Astrocyte (in vitro differentiated cells and primary cell): ENCODE results near the gene MGST3. TPM values are rescaled to one million over a fixed set of nuclear protein-coding genes. Genes with fewer than 3 reads are reported as not detected.

Source experiments
- DNase-seq: peaks from one replicate; pipeline ENCODE4 v3.0.0-alpha.2; 2010; ENCODE audit warnings: low read depth
- FAIRE-seq: peaks from 2 replicates; lab custom pipeline; 2011; peaks lifted over from hg19 to GRCh38; lab: Jason Lieb, UNC
- H2AFZ ChIP-seq: 2 replicates; pipeline ENCODE4 v1.6.0; 2012; ENCODE audit warnings: low read depth, low read length, inconsistent platforms
- H3K27ac ChIP-seq: 2 replicates; pipeline ENCODE4 v1.5.1; 2011; ENCODE audit warnings: low read depth, low read length, inconsistent platforms
- H3K27me3 ChIP-seq: 2 replicates; pipeline ENCODE4 v1.6.0; 2011; ENCODE audit warnings: low read length, inconsistent platforms; ENCODE audit not compliant: insufficient read depth
- H3K36me3 ChIP-seq: 2 replicates; pipeline ENCODE4 v1.5.1; 2011; ENCODE audit warnings: low read length, inconsistent platforms; ENCODE audit not compliant: insufficient read depth
- H3K4me1 ChIP-seq: 2 replicates; pipeline ENCODE4 v1.5.1; 2011; ENCODE audit warnings: low read length, inconsistent platforms; ENCODE audit not compliant: insufficient read depth
- H3K4me2 ChIP-seq: 2 replicates; pipeline ENCODE4 v1.6.0; 2012; ENCODE audit warnings: low read length, inconsistent platforms
- H3K4me3 ChIP-seq: 2 replicates; pipeline ENCODE4 v1.5.1; 2011; ENCODE audit warnings: low read depth, mild to moderate bottlenecking, low read length, inconsistent platforms; ENCODE audit not compliant: insufficient read depth
- H3K79me2 ChIP-seq: 2 replicates; pipeline ENCODE4 v1.6.0; 2012; ENCODE audit warnings: mild to moderate bottlenecking, low read length, inconsistent platforms; ENCODE audit not compliant: insufficient read depth
- H3K9ac ChIP-seq: 2 replicates; pipeline ENCODE4 v1.6.0; 2012; ENCODE audit warnings: mild to moderate bottlenecking, low read length, inconsistent platforms
- H3K9me3 ChIP-seq: 2 replicates; pipeline ENCODE4 v1.5.1; 2012; ENCODE audit warnings: low read depth, mild to moderate bottlenecking, low read length, inconsistent platforms; ENCODE audit not compliant: insufficient read depth
- H4K20me1 ChIP-seq: 2 replicates; pipeline ENCODE4 v1.6.0; 2012; ENCODE audit warnings: low read length, inconsistent platforms; ENCODE audit not compliant: insufficient read depth
- H3K27ac Mint-ChIP-seq: one replicate; pipeline ENCODE4 v1.8.0; 2021; ENCODE audit warnings: mild to moderate bottlenecking, mixed read lengths; ENCODE audit not compliant: unreplicated experiment
- H3K27me3 Mint-ChIP-seq: one replicate; pipeline ENCODE4 v1.8.0; 2021; ENCODE audit warnings: low read depth, mixed read lengths; ENCODE audit not compliant: unreplicated experiment
- H3K36me3 Mint-ChIP-seq: one replicate; pipeline ENCODE4 v1.8.0; 2021; ENCODE audit warnings: low read depth, mixed read lengths; ENCODE audit not compliant: unreplicated experiment
- H3K4me1 Mint-ChIP-seq: one replicate; pipeline ENCODE4 v1.8.0; 2021; ENCODE audit warnings: low read depth, mixed read lengths; ENCODE audit not compliant: unreplicated experiment
- H3K4me3 Mint-ChIP-seq: one replicate; pipeline ENCODE4 v1.8.0; 2021; ENCODE audit warnings: mild to moderate bottlenecking, moderate library complexity, mixed read lengths; ENCODE audit not compliant: unreplicated experiment
- H3K9me3 Mint-ChIP-seq: one replicate; pipeline ENCODE4 v1.8.0; 2021; ENCODE audit warnings: mild to moderate bottlenecking, mixed read lengths; ENCODE audit not compliant: unreplicated experiment
- EZH2 ChIP-seq: IDR thresholded peaks from 2 replicates; pipeline ENCODE4 v1.6.1; 2012; ENCODE audit warnings: mild to moderate bottlenecking, low read length, inconsistent platforms; ENCODE audit not compliant: insufficient read depth
- total RNA-seq: library from RNA; stranded (reverse); gene quantifications from 2 replicates; pipeline ENCODE4 v1.2.1, GENCODE V29; 2021
- TF ChIP-seq, protein P1 (sequence below): IDR thresholded peaks from 2 replicates; pipeline ENCODE4 v1.5.1; 2011; ENCODE audit warnings: low read depth, mild to moderate bottlenecking, inconsistent platforms, low read length, moderate library complexity; ENCODE audit not compliant: insufficient read depth

MGST3 gene
- total RNA-seq, 1 donor from 2014 or later: 210 TPM

- Histone ChIP-seq H3K9ac (no peak overlapping the region), H3K79me2 (peaks cover 56% of the 10 kb centered on the region), H4K20me1 (peaks cover 62% of the 10 kb centered on the region), H3K27me3 (no peaks in the 10 kb centered on the region), H3K27ac (no peak overlapping the region), H3K9me3 (no peaks in the 10 kb centered on the region), H3K4me3 (no peak overlapping the region), H3K36me3 (peaks cover under 1% of the 10 kb centered on the region), H3K4me2 (no peak overlapping the region), H3K4me1 (peaks cover 4% of the 10 kb centered on the region), H2AFZ (no peak overlapping the region)
- Mint-ChIP-seq H3K4me1 (peaks cover 18% of the 10 kb centered on the region), H3K36me3 (peaks cover 5% of the 10 kb centered on the region), H3K9me3 (no peaks in the 10 kb centered on the region), H3K27ac (no peak overlapping the region), H3K27me3 (no peaks in the 10 kb centered on the region), H3K4me3 (no peak overlapping the region)
- FAIRE-seq (no peak), DNase-seq (no peak)
- TF ChIP-seq, protein P1, sequence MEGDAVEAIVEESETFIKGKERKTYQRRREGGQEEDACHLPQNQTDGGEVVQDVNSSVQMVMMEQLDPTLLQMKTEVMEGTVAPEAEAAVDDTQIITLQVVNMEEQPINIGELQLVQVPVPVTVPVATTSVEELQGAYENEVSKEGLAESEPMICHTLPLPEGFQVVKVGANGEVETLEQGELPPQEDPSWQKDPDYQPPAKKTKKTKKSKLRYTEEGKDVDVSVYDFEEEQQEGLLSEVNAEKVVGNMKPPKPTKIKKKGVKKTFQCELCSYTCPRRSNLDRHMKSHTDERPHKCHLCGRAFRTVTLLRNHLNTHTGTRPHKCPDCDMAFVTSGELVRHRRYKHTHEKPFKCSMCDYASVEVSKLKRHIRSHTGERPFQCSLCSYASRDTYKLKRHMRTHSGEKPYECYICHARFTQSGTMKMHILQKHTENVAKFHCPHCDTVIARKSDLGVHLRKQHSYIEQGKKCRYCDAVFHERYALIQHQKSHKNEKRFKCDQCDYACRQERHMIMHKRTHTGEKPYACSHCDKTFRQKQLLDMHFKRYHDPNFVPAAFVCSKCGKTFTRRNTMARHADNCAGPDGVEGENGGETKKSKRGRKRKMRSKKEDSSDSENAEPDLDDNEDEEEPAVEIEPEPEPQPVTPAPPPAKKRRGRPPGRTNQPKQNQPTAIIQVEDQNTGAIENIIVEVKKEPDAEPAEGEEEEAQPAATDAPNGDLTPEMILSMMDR: no peak
- no peak for TF ChIP-seq EZH2
These were observed 14.8 kb downstream of the MGST3 start for GRCh38 chr1:165645654-165646366.

- peaks cover 46% of the 10 kb centered on the region for H3K79me2 ChIP-seq
- peaks cover 53% of the 10 kb centered on the region for H4K20me1 ChIP-seq
- Mint-ChIP-seq H3K4me3 (no peak overlapping the region), H3K27ac (no peak overlapping the region), H3K27me3 (no peaks in the 10 kb centered on the region), H3K36me3 (peaks cover 9% of the 10 kb centered on the region), H3K9me3 (no peaks in the 10 kb centered on the region), H3K4me1 (peaks cover 11% of the 10 kb centered on the region)
- DNase-seq (no peak), FAIRE-seq (no peak)
- H3K4me2 ChIP-seq: no peak overlapping the region
- TF ChIP-seq, protein P1: no peak
- no peak for TF ChIP-seq EZH2
- no peak overlapping the region for H3K27ac ChIP-seq
- H3K27me3 ChIP-seq: no peaks in the 10 kb centered on the region
- H3K36me3 ChIP-seq: peaks cover 6% of the 10 kb centered on the region
- H3K4me1 ChIP-seq: peaks cover 9% of the 10 kb centered on the region
- no peak overlapping the region for H3K9ac ChIP-seq
- H3K4me3 ChIP-seq: no peak overlapping the region
- H2AFZ ChIP-seq: no peak overlapping the region
- no peaks in the 10 kb centered on the region for H3K9me3 ChIP-seq
These were observed 16.5 kb downstream of the MGST3 start for GRCh38 chr1:165647517-165647916.

DNA sequence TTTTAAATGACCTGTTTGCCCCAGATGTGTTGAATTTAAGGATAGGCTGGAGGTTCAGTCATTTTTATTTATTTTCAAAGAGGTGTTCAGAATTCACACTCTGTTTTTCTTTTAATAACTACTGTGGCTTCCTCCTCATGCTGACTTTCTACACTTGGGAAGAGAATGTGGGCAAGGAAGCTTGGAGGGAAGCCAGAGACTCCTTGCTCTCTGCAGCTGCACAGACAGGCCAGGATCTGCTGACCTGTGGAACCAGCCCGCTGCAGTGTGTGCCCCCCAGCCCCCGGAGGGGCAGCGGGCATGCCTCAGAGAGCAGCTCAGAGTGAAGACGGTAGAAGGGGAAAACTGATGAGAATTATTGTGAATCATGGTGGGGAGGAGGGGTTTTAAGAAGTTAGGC is 16.9 kb downstream of the MGST3 start:
- no peak overlapping the region for H3K27ac Mint-ChIP-seq
- Histone ChIP-seq H3K27ac (no peak overlapping the region), H3K9me3 (no peaks in the 10 kb centered on the region), H3K27me3 (no peaks in the 10 kb centered on the region), H3K36me3 (peaks cover 6% of the 10 kb centered on the region), H3K4me3 (no peak overlapping the region), H2AFZ (no peak overlapping the region), H3K4me1 (peaks cover 9% of the 10 kb centered on the region), H3K79me2 (peaks cover 42% of the 10 kb centered on the region), H3K9ac (no peak overlapping the region), H3K4me2 (no peak overlapping the region), H4K20me1 (peaks cover 53% of the 10 kb centered on the region)
- FAIRE-seq: no peak
- TF ChIP-seq, protein P1: no peak
- TF ChIP-seq EZH2: no peak
- H3K27me3 Mint-ChIP-seq: no peaks in the 10 kb centered on the region
- DNase-seq: no peak
- no peaks in the 10 kb centered on the region for H3K9me3 Mint-ChIP-seq
- peaks cover 11% of the 10 kb centered on the region for H3K4me1 Mint-ChIP-seq
- H3K4me3 Mint-ChIP-seq: no peak overlapping the region
- H3K36me3 Mint-ChIP-seq: peaks cover 10% of the 10 kb centered on the region
